DOHH2 (cell line): ENCODE measurements around the gene KDM4C.

ENCODE experiments used
- H3F3A ChIP-seq: fragments of 200-600 bp; sonication (generic), shearing (Covaris generic); 2 replicates; pipeline ENCODE4 v1.6.0; 2016; ENCODE audit warnings: antibody characterized with exemption, mild to moderate bottlenecking; ENCODE audit not compliant: control insufficient read depth, insufficient read depth
- H3K27ac ChIP-seq: fragments of 200-600 bp; sonication (generic); 2 replicates; pipeline ENCODE4 v1.5.1; 2014; ENCODE audit warnings: low read depth, mild to moderate bottlenecking, low read length, moderate library complexity
- H3K27me3 ChIP-seq: fragments of 200-600 bp; sonication (generic); 2 replicates; pipeline ENCODE4 v1.6.1; 2014; ENCODE audit warnings: mild to moderate bottlenecking, low read length, mixed read lengths; ENCODE audit not compliant: control insufficient read depth
- H3K36me3 ChIP-seq: fragments of 200-600 bp; sonication (generic); 2 replicates; pipeline ENCODE4 v1.6.1; 2014; ENCODE audit warnings: mild to moderate bottlenecking, low read length, moderate library complexity, mixed read lengths; ENCODE audit not compliant: control insufficient read depth
- H3K4me1 ChIP-seq: fragments of 200-600 bp; sonication (generic); 2 replicates; pipeline ENCODE4 v1.6.1; 2014; ENCODE audit warnings: mild to moderate bottlenecking, low read length, mixed read lengths; ENCODE audit not compliant: control insufficient read depth
- H3K4me2 ChIP-seq: fragments of 200-600 bp; sonication (generic); 2 replicates; pipeline ENCODE4 v1.6.0; 2014; ENCODE audit warnings: mild to moderate bottlenecking, low read length, moderate library complexity
- H3K4me3 ChIP-seq: fragments of 200-600 bp; sonication (generic); 2 replicates; pipeline ENCODE4 v1.5.1; 2014; ENCODE audit warnings: mild to moderate bottlenecking, low read length, mixed read lengths
- H3K79me2 ChIP-seq: fragments of 200-600 bp; sonication (generic); 2 replicates; pipeline ENCODE4 v1.6.1; 2014; ENCODE audit warnings: mild to moderate bottlenecking, low read length, mixed read lengths; ENCODE audit not compliant: control insufficient read depth
- H3K9me2 ChIP-seq: fragments of 200-600 bp; sonication (generic); replicated peaks from 2 replicates; pipeline ENCODE4 v1.6.1; 2014; ENCODE audit warnings: mild to moderate bottlenecking, low read length, mixed read lengths; ENCODE audit not compliant: control insufficient read depth
- H3K9me3 ChIP-seq: fragments of 200-600 bp; sonication (generic); 2 replicates; pipeline ENCODE4 v1.6.1; 2014; ENCODE audit warnings: antibody characterized with exemption, low read length, mixed read lengths; ENCODE audit not compliant: control insufficient read depth, insufficient read depth
- H4K20me1 ChIP-seq: fragments of 200-600 bp; sonication (generic); 2 replicates; pipeline ENCODE4 v1.6.0; 2014; ENCODE audit warnings: low read depth, mild to moderate bottlenecking, antibody characterized with exemption, low read length, moderate library complexity; ENCODE audit not compliant: control insufficient read depth, insufficient read depth
- EZH2phosphoT487 ChIP-seq: fragments of 200-600 bp; sonication (generic); IDR thresholded peaks from 2 replicates; pipeline ENCODE4 v1.6.1; 2017; ENCODE audit warnings: borderline replicate concordance, mild to moderate bottlenecking, antibody characterized with exemption, low read length, moderate library complexity, mixed read lengths
- TF ChIP-seq, protein P1 (sequence below): fragments of 200-600 bp; sonication (generic); IDR thresholded peaks from one replicate; pipeline ENCODE4 v1.5.1; 2014; ENCODE audit warnings: antibody characterized with exemption, mild to moderate bottlenecking, low read depth, low read length; ENCODE audit not compliant: poor library complexity, severe bottlenecking

Gene KDM4C

DNA sequence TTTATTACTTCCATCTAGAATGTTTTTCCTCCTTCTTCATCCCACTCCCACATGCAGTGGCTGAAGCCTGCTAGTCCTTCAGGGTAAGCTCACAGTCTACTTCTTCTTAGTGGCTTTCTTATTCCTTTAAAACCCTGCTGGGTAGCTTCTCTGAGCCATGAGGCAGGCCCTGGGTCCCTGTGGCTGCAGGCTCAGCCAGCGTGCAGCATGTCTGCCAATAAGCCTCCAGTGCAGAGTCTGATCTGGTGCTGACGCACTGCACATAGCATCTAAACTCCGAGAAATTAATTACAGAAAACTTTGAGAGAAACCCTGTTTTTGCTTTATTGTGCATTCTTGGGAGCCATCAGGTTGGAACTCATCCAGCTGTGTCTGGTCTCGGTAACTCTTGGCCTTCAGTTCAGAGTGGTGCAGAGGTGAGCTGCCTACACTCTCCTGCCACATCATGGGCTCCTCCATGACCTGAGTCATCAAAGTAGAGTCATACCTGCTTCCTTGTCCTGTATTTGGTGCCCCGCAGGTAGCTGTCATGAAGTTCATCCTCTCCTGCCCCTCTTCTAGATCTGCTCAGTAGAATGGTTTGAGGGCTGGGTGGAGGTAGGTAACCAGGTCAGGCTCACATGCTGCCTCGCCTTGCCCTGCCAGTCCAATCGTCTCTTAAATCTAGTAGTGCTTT lies 339.4 kb downstream of the KDM4C start:
- Histone ChIP-seq H3K4me3 (no peak overlapping the region), H3K4me1 (no peaks in the 10 kb centered on the region), H3K27me3 (no peaks in the 10 kb centered on the region), H3K9me2 (no peaks in the 10 kb centered on the region), H3K27ac (no peak overlapping the region), H3K9me3 (no peaks in the 10 kb centered on the region), H3K4me2 (no peak overlapping the region), H3K36me3 (no peaks in the 10 kb centered on the region), H3F3A (no peaks in the 10 kb centered on the region), H4K20me1 (no peaks in the 10 kb centered on the region), H3K79me2 (no peaks in the 10 kb centered on the region)
- TF ChIP-seq EZH2phosphoT487 = no peak
- TF ChIP-seq, protein P1, sequence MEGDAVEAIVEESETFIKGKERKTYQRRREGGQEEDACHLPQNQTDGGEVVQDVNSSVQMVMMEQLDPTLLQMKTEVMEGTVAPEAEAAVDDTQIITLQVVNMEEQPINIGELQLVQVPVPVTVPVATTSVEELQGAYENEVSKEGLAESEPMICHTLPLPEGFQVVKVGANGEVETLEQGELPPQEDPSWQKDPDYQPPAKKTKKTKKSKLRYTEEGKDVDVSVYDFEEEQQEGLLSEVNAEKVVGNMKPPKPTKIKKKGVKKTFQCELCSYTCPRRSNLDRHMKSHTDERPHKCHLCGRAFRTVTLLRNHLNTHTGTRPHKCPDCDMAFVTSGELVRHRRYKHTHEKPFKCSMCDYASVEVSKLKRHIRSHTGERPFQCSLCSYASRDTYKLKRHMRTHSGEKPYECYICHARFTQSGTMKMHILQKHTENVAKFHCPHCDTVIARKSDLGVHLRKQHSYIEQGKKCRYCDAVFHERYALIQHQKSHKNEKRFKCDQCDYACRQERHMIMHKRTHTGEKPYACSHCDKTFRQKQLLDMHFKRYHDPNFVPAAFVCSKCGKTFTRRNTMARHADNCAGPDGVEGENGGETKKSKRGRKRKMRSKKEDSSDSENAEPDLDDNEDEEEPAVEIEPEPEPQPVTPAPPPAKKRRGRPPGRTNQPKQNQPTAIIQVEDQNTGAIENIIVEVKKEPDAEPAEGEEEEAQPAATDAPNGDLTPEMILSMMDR = no peak

DNA sequence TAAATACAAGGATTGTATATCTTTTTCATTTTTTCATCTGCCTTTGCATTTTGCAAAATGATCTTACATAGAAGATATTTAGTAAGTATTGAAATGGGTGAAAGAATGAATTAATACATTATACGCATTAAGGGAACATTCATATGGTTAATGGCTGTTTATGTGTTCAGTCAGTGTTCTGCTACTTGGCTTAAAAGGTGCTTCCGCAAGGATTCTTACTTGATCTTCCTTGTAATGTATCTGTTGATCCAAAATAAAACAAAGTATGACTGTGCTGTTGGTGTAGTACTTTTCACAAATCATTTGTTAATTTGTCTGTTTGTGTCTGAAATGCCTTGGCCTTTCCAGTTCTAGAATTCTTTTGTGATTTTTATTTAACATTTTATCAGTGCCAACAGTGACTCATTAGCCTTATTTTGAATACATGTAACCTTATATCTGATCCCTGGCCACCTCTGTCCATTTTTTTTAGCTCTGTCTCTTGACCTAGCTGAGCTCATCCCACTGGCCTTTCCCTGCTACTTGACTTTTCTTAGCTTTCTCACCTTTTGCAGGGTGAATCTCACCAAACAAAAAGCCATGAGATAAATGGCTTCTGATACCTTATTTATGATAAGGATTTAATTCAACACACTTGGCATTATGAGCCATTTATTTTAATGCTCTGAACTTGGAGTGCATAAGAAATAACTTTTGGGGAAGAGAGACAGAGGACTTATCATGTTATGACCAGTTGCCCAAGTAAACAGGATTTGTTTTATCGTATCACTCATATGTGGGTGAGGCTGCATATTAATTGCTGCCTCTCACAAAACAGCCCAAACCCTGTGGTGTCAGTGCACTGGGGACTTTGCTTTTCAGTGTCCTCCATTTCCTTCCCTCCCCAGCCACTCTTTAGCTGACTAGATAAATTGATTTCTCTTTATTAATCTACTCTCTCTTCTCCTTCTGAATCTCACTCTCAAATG lies 340.3 kb downstream of the KDM4C start:
- H3K4me3 ChIP-seq = no peak overlapping the region
- no peaks in the 10 kb centered on the region for H3K9me3 ChIP-seq
- H3K79me2 ChIP-seq = no peaks in the 10 kb centered on the region
- TF ChIP-seq, protein P1 = no peak
- TF ChIP-seq EZH2phosphoT487 = no peak
- H3K9me2 ChIP-seq = no peaks in the 10 kb centered on the region
- no peaks in the 10 kb centered on the region for H3K4me1 ChIP-seq
- H4K20me1 ChIP-seq = no peaks in the 10 kb centered on the region
- H3K27me3 ChIP-seq = no peaks in the 10 kb centered on the region
- H3F3A ChIP-seq = no peaks in the 10 kb centered on the region
- H3K27ac ChIP-seq = no peak overlapping the region
- no peak overlapping the region for H3K4me2 ChIP-seq
- H3K36me3 ChIP-seq = no peaks in the 10 kb centered on the region

DNA sequence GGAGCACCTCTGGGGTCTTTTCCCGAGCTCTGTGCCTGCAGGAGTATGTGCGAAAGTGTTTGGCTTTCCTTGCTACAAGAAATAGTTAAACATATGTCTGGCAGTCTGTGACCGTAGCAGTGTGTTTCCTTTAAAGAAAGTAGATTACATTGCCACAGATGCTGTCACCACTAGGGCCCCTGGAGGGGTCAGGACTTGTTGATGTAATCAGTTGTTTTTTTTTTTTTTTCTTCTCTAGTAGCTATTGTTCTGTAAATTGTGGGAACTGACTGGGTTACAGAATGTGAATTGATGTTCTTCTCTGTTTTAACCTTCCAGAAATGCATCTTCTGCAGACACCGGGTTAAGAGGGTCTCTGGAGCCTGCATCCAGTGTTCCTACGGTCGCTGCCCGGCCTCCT lies 345.6 kb downstream of the KDM4C start:
- Histone ChIP-seq H3K27ac (no peak overlapping the region), H3K27me3 (no peaks in the 10 kb centered on the region), H3K4me2 (no peak overlapping the region), H3K9me2 (no peaks in the 10 kb centered on the region), H3F3A (no peaks in the 10 kb centered on the region), H3K79me2 (no peaks in the 10 kb centered on the region), H3K9me3 (no peaks in the 10 kb centered on the region), H3K4me3 (no peak overlapping the region), H3K36me3 (peaks cover 3% of the 10 kb centered on the region; the same call in 1 of the 2 replicates), H3K4me1 (no peaks in the 10 kb centered on the region), H4K20me1 (no peaks in the 10 kb centered on the region)
- no peak for TF ChIP-seq EZH2phosphoT487
- TF ChIP-seq, protein P1 = no peak
